Pulmonary artery endothelial cell (primary cell): ENCODE data around the gene LZTR1. TPM values are rescaled to one million over a fixed set of nuclear protein-coding genes. Genes with fewer than 3 reads are reported as not detected.

Source experiments
- DNase-seq: peaks from one replicate; pipeline ENCODE4 v3.0.0-alpha.2; 2011; ENCODE audit warnings: low read depth, low spot score
- total RNA-seq: library from RNA; depleted of rRNA; stranded (reverse); fragments of >200 nt; gene quantifications from 2 replicates; pipeline ENCODE4 v1.2.3, GENCODE V29; 2014

The LZTR1 gene
- total RNA-seq, 1 donor from 2014 or later = 51.1 TPM

DNA sequence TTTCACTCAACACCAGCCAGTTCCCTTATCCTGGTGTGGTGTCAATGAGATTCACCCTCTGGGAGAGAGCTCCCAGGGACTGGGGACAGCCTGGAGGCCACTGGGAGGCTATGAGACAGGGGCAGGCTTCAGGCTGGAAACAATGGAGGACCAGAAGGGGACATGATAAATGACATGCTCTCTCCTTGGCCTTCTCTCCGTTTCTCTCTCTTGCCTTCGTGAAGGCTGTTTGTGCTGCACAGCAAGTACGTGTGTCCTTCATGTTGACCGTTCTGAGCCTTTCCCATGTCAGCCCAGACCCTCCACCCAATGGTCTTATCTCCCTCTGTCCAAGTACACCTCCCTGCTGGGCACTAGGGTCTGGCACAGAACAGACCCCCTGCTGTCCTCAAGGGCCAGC lies 1.6 kb upstream of the LZTR1 start:
- DNase-seq = no peak

DNA sequence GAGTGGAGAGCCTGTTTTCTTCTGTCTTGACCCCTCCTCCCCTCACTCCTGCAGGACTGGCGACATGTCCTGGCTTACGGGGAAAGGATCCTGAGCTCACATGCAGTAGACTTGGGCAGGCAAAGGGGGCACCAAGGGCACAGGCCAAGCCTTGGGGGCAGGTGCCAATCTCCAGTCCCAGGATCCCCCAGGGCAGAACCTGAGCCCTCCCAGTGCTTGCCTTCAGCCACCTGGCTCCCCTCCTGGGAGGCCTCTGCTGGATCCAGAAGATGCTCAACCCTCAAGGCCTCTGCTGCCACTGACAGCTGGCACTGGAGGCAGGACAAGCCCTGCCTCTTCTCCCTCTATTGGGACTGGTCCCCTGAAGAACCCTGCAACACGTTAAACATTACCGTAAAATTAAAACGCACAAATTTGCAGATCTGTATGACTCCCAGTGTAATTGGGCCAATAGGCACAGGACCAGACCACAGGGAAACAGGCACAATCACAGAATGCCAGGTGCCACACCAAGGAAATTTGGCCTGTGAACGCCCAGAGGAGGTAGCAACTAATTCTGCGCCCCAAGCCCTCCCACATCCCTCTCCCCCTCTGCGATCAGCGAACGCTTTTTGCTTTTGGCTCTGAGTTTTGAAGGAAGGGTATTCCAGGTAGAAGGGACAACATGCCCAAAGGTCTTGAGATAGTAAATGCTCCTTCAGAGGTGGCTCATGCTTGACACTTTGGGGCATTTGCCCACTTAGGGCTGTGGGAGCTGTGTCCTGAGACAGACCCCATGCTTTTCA lies 967 bp upstream of the LZTR1 start:
- no peak for DNase-seq

DNA sequence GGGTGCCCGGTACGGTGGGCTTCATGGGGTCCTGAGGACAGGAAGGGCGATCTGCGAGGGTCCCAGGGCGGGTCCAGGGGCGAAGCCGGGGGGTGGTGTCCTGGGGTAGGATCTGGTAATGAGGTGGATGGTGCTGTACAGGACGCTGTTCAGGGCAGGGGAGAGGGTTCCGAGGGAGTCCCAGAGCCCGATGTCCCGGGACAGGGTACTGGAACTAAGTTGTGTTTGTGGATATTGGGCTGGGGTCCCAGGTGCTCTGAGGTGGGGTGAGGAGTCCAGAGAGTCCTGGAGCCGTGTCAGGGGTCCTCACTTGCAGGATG lies 426 bp downstream of the LZTR1 start:
- no peak for DNase-seq

DNA sequence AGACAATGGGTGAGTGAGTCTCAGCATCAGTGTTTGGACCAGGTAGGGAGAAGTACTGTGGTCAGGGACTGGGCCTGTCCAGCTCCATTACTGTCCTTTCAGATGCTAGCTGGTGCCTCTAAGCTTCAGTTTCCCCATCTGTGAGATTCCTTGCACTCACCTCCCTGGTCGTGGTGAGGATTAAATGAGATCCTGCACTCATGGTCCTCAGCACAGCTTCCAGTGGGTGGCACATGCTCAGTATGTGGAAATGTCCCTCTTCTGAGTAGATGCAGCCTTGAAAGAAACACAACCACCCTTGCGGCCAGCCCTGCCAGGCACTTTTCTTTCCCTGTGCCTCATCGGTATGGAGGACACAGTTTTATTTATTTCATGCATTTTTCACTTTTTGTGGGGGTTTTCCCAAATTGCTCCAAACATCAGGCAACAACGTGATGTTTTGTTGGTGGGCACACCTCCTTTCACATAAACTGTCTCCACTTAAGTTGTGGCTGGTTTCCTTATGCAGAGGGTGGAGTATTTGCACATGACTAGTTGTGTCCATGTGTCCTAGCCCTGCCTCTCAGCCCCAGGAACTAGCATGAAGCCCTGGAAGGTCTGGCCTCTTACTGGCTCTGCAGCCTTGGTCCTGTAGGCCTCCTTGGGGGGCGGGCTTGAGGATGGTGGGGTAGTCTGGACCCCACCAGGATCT lies 1.1 kb downstream of the LZTR1 start:
- DNase-seq = no peak

DNA sequence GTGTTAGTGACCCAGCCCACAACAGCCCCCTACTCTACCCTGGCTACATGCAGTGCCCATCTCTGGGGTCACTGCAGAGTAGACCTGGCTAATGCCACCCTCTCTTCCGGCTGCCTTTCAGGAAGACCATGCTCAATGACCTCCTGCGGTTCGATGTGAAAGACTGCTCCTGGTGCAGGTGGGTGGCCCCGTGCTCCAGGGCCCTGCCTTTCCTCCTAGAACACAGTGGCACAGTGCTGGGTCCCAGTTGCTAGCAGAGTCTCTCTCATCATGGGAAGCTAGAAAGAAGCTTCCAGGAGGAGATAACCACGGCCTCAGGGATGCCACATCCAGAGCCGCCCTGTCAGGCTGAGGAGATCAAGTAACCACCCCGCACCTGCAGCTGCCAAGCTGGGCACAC lies 3.6 kb downstream of the LZTR1 start:
- DNase-seq = no peak

DNA sequence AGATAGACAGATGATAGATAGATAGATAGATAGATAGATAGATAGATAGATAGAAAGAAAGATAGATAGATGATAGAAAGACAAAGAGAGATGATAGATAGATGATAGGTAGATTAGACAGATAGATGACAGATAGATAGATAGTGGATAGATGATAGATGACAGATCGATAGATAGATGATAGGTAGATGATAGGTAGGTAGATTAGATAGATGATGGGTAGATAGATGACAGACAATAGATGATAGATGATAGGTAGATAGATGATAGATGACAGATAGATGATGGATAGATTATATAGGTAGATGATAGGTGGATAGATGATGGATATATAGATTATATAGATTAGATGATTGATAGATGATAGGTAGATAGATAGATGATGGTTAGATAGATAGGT lies 4.3 kb downstream of the LZTR1 start:
- DNase-seq = no peak

DNA sequence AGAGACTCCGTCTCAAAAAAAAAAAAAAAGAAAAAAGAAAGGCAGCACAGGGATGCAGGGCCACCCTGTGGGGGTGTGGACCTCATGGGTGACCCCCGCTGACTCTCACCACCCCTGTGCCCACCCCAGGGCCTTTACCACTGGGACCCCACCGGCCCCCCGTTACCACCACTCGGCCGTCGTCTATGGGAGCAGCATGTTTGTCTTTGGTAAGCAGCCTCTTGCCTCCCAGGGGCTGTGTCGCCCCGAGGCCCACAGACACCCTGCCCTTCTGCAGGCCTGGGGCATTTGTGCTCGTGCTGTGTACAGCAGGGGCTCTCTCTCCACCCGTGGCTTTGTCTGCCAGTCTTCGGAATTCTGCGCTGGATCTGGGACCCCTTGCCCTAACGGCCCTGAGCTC lies 5.3 kb downstream of the LZTR1 start:
- no peak for DNase-seq

DNA sequence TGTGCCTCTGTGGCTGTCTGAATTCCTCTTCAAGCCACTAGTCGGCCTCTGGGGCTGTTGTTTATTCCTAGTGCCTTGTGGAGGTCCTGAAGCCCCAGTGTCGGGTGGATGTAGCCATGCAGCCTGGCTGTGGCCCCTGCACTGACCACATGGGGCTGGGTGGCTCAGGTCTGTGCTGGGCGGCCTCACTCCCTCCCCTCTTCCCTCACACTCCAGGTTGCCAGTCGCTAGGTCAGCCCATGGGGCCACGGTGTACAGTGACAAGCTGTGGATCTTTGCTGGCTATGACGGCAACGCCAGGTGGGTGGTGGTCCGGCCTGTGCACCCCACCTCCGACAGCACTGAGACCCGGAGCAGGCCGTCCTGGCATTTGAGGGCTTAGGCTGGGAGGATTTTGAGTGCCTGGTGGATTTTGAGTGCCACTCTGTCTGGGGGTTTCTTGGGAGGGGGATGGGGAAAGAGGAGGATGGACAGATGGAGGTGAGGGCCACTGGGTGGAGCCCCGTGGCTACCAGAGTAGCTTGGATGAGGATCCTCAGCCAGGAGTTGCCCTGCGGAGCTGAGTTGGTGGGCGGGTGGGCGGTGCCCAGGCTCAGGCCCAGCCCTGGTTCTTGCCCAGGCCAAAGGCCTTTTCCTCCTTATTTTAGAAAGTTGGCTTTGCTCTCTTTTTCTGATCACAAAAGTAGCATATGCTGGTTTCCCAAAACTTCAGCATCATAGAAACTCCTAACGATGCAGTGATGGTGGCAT lies 6.7 kb downstream of the LZTR1 start:
- DNase-seq = no peak

DNA sequence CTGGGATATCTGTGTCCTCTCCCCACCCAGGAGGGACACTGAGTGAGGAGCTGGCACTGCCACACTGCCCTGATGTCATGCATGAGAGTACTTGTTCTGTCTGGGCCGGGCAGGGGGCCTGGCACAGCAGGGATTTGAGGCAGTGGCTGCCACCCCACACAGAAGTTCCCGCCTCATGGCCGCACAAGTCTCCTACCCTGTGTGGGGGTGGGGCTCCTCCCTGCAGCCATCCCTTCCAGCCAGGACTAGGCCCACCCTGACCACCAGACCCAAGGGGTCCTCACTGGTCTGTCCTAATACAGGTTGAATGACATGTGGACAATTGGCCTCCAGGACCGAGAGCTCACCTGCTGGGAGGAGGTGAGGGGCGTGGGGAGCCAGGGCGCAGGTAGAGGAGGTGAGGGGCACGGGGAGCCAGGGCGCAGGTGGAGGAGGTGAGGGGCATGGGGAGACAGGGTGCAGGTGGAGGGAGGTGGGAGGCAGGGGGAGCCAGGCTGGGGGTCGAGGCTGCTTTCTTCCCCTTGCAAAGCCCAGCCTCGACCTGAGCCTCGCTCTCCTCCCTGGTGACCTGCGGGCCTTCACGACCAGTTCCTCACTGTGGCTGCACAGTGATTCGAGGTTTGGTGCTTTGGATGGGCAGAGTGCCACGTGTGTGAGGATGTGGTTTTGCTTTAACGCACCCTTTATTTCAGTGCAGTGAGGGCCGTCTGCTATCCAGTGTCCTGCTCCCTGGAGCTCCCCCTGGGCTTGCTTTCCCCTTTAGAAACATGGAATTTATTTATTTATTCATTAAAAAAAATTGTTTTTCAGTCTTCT lies 7.4 kb downstream of the LZTR1 start:
- DNase-seq = no peak

DNA sequence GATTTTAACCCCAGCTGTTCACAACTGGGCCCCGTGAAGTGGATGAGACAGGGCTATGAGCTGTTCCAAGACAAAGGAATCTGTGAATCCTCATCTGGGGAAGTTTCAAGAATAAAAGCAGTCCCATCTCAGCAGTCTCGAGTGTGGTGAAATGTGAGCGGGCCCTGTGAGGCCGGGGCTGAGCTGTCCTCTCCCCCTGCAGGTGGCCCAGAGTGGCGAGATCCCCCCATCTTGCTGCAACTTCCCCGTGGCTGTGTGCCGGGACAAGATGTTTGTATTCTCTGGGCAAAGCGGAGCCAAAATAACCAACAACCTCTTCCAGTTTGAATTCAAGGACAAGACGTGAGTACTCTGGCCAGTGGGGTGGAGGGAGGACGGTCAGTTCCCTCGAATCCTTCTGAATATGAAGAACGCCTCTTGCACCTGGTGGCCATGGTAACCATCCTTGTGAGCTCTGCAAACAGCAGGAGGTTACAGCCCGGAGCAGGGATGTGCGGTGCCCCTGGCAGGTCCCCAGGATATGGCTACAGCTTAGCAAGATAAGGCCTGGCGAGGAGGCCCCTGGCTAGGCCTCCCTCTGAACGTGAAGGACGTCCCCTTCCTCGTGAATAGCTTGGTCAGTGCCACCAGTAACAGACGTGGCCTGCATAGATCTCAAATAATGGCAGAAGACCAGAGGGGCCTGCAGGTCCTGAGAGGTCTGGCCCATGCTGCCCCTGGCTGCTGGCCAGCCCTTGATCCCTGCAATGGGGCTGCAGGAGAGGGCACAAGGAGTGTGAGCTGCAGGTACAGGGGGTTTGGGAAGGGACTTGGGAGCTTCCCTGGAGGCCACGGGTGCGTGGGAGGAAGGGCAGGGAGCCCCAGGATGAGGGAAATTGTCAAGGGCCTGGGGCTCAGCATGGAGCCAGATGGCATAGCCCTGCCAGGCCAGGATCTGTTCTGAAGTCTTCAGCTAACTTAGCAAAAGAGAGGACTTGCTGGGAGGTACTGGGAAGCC lies 8.4 kb downstream of the LZTR1 start:
- no peak for DNase-seq

DNA sequence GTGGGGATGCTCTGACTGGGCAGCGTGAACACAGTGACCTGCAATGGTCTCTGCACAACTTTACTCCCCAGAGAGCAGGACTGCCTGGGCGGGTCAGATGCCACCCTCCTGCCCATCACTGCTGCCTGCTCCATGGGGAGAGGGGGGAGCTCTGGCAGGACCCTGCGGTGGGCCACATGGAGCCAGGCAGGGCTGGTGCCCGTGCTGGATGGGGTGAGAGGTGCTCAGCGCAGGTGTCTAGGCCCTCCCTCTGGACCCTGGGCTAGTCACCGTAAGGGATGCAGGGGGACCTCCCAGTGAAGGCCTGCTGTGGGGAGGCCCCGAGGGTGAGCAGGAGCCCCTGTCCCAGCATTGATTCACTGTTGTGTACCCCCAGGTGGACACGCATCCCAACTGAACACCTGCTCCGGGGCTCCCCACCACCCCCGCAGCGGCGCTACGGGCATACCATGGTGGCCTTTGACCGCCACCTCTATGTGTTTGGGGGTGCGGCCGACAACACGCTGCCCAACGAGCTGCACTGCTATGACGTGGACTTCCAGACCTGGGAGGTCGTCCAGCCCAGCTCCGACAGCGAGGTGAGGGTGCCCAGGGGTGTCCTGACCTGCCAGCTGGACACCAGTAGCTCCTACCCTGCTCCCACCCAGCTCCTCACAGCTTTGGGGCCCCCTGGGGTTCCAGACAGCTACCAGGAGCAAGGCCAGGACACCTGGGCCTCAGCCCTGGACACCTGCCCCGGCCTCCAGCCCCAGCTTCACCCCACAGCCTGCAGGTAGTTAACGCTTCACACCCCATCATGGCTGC lies 9.4 kb downstream of the LZTR1 start:
- DNase-seq = no peak

DNA sequence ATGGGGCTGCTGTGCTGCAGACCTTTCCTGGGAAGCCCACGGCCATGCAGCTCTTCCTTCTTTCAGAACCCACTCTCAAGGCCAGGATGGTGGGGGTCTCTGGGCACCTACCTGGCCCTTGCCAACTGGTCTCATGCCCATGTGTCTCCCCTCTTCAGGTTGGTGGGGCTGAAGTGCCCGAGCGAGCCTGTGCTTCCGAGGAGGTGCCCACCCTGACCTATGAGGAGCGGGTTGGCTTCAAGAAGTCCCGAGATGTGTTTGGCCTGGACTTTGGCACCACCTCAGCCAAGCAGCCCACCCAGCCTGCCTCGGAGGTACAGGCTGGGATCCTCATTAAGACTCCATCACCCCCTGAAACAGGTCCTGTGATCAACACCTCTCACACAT lies 10.0 kb downstream of the LZTR1 start:
- no peak for DNase-seq

DNA sequence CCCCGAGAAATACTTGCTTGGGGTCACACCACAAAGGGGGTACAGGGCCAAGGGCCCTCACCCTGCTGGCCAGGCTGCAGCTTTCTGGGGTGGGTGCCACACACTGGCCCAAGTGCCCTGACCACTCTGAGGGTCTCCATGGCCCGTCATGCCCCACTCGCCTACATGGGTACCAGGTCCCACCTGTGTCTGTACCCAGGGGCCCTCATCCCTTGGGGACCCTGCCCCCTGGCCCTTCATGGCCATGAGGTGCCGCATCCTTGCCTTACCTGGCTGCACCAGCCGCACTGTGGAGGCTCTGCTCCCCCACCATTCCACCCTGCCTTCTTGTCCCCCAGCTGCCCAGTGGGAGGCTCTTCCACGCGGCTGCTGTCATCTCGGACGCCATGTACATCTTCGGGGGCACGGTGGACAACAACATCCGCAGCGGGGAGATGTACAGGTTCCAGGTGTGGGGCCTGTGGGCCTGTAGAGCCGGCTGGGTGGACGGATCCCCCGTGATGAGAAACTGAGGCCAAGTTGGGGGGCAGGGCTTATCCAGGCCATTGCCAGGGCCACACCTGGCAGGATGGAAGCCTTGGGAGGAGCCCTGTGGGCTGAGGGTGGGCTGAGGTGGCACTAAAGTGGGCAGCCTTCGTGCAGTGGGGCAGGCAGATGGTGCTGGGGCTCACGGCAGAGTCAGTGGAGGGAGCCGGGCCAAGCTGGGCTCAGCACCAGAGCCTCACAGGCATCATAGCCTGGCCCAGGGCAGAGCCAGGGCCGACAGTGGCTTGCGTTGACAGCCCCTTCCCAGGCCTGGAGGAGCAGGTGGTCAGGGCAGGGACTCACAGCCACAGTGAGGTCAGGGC lies 10.6 kb downstream of the LZTR1 start:
- DNase-seq = no peak

DNA sequence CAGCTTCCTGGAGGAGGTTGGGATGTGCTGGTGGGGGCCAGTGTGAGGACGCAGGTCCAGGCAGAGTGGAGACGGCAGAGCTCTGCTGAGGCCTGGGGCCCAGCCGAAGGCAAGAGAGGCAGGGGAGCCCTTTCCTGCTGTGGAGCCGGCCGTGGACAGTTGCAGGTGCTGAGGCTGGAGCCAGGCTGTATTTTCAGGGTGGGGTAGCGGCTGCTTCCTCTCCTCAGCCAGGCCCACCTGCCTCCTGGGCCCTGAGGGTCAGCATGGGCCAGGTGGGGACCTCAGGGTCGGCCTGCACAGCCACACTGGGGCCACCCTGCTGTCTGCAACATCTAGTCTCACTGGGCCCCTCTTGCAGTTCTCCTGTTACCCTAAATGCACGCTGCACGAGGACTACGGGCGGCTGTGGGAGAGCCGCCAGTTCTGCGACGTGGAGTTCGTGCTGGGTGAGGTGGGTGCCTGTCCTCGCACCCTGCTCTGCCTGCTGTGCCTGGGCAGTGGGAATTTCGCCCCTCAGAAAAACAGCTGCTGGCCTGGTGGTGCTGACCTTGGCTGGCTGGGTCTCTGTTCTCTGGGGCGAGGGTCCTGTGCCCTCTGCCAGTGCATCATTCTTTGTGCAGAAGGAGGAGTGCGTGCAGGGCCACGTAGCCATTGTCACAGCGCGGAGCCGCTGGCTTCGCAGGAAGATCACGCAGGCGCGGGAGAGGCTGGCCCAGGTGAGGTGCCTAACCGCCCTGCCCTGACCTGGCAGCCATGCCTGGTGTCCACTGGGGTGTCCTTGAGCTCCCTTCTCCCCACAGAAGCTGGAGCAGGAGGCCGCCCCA lies 11.4 kb downstream of the LZTR1 start:
- no peak for DNase-seq

DNA sequence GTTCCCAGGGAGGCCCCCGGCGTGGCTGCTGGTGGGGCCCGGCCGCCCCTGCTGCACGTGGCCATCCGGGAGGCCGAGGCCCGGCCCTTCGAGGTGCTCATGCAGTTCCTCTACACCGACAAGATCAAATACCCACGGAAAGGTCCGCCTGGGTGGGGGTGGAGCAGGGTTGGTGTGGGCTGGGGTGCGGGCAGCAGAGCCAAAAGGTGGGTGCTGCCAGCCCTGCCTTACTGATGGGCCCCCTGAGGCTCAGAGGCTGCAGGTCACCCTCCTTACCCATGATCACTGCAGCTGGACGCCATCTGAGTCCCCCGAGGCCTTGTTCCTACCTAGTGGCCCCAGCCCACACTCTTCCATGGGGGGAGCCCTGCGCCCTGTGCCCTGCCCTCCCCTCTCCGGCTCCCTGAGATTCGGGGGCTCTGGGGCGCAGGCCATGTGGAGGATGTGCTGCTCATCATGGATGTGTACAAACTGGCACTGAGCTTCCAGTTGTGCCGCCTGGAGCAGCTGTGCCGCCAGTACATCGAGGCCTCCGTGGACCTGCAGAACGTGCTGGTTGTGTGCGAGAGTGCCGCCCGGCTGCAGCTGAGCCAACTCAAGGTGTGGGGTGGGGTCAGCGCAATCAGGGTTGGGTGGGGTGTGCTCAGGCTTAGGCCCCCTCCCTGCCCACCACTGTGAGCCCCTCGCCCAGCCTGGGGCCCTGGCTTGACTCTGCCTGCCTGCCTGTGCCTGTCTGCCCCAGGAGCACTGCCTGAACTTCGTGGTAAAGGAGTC lies 12.2 kb downstream of the LZTR1 start:
- DNase-seq = no peak

DNA sequence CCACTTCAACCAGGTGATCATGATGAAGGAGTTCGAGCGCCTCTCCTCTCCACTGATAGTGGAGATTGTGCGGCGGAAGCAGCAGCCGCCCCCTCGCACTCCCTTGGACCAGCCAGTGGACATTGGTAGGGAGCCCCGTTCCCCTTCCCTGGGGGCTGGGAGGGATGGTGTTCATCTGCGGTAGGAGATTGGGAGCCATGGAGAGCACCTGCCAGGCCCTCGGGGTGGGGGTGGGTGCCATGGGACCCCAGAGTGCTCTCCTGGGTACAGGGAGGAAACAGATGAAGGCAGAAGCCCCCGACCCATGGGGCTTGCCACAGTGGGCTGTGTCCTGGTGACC lies 12.8 kb downstream of the LZTR1 start:
- no peak for DNase-seq

DNA sequence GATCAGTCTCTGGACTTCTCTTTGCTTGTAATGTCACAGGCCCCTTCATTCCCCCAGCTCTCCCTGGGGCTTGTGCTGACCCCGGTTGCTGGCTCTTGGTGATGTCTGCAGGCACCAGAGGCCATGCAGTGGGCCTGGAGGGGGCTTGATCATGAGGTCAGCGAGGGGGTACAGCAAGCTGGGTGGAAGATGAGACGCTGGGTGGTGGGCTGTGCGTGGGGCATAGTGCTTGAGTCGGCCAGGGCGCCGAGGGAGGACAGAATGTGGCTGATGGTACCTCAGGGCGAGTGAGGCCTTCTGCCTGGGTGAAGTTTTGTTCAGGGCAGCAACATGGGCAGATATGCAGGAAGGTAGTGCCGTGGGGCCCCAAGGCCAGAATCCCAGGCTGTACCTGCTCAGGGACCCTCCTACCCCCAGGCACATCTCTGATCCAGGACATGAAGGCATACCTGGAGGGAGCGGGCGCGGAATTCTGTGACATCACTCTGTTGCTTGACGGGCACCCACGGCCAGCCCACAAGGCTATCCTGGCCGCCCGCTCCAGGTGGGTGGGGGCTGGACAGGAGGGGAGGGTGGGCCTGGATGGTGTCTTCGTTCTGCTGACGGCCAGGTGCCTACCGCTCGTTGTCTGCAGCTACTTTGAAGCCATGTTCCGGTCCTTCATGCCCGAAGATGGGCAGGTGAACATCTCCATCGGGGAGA lies 13.4 kb downstream of the LZTR1 start:
- DNase-seq = no peak
